Nephron progenitor cell (in vitro differentiated cells): Measurements from ENCODE around the gene UACA.
A peak's percentile ranks its signal among the peaks of the same experiment; 100 is the strongest.

Source experiments
- DNase-seq: peaks from one replicate; pipeline ENCODE4 v3.0.0; 2021
- H3K27ac Mint-ChIP-seq: 2 replicates; pipeline ENCODE4 v1.8.0; 2021; ENCODE audit warnings: mild to moderate bottlenecking, moderate library complexity, mixed read lengths
- H3K27me3 Mint-ChIP-seq: 2 replicates; pipeline ENCODE4 v1.8.0; 2021; ENCODE audit warnings: mild to moderate bottlenecking, low read depth, mixed read lengths; ENCODE audit not compliant: poor library complexity
- H3K36me3 Mint-ChIP-seq: 2 replicates; pipeline ENCODE4 v1.8.0; 2021; ENCODE audit warnings: low read depth, mixed read lengths
- H3K4me1 Mint-ChIP-seq: 2 replicates; pipeline ENCODE4 v1.8.0; 2021; ENCODE audit warnings: mixed read lengths
- H3K4me3 Mint-ChIP-seq: 2 replicates; pipeline ENCODE4 v1.8.0; 2021; ENCODE audit warnings: mild to moderate bottlenecking, moderate library complexity, mixed read lengths
- H3K9me3 Mint-ChIP-seq: 2 replicates; pipeline ENCODE4 v1.8.0; 2021; ENCODE audit warnings: mild to moderate bottlenecking, moderate library complexity, mixed read lengths
- CTCF ChIP-seq: fragments of 200-600 bp; sonication (generic); IDR thresholded peaks from 2 replicates; pipeline ENCODE4 v1.5.0; 2021; ENCODE audit warnings: antibody characterized with exemption

UACA gene

DNA sequence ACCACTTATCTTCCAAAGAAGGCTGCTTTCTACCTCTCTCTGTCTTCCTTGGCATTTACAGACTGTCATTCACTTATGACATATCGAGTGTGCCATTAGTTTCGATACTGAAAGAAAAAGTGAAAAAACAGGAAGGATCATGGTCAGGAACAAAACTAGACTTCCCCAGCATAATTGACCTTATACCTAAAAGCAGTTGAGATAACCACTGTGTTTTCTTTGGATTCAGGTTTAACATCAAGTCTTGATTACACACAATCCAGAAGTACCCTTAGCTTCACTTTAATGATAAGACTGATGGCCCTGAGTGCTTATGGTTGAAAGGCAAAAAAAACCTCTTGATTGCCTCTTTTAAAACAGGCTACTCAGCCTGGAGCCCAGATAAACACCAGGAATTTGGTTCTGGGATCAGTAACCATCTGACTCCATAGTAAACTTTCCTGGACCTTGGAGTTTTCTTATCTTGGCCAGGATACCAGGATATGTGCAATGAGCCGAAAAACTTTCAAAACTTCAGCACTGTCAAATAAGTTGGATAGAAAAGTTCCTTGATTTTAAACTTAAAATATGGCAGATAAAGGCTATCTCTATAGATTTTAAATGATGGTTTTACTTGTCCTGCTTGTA lies 5.0 kb upstream of the UACA start:
- H3K9me3 Mint-ChIP-seq = no peaks in the 10 kb centered on the region
- H3K4me1 Mint-ChIP-seq = peaks cover 25% of the 10 kb centered on the region
- no peaks in the 10 kb centered on the region for H3K36me3 Mint-ChIP-seq
- no peak overlapping the region for H3K4me3 Mint-ChIP-seq
- no peak overlapping the region for H3K27ac Mint-ChIP-seq
- no peak for TF ChIP-seq CTCF
- no peak for DNase-seq
- peaks cover 7% of the 10 kb centered on the region for H3K27me3 Mint-ChIP-seq

GRCh38 chr15:70767667-70768066 lies 4.3 kb upstream of the UACA start:
- DNase-seq = no peak
- no peak for TF ChIP-seq CTCF
- Mint-ChIP-seq H3K27me3 (peaks cover 7% of the 10 kb centered on the region), H3K9me3 (no peaks in the 10 kb centered on the region), H3K36me3 (no peaks in the 10 kb centered on the region), H3K27ac (no peak overlapping the region), H3K4me3 (no peak overlapping the region), H3K4me1 (peaks cover 25% of the 10 kb centered on the region)

- TF ChIP-seq CTCF = no peak
- H3K4me3 Mint-ChIP-seq = no peak overlapping the region
- no peaks in the 10 kb centered on the region for H3K36me3 Mint-ChIP-seq
- peaks cover 8% of the 10 kb centered on the region for H3K27me3 Mint-ChIP-seq
- no peak overlapping the region for H3K27ac Mint-ChIP-seq
- no peaks in the 10 kb centered on the region for H3K9me3 Mint-ChIP-seq
- peaks cover 35% of the 10 kb centered on the region for H3K4me1 Mint-ChIP-seq
- no peak for DNase-seq
Observed at GRCh38 chr15:70766597-70766996, 3.2 kb upstream of the UACA start.

GRCh38 chr15:70765504-70766281 lies 2.3 kb upstream of the UACA start:
- peaks cover 38% of the 10 kb centered on the region for H3K4me1 Mint-ChIP-seq
- H3K9me3 Mint-ChIP-seq = no peaks in the 10 kb centered on the region
- TF ChIP-seq CTCF = no peak
- H3K4me3 Mint-ChIP-seq = peak overlapping the region; percentile 85
- H3K27me3 Mint-ChIP-seq = peaks cover 11% of the 10 kb centered on the region
- DNase-seq = no peak
- H3K27ac Mint-ChIP-seq = no peak overlapping the region
- no peaks in the 10 kb centered on the region for H3K36me3 Mint-ChIP-seq

DNA sequence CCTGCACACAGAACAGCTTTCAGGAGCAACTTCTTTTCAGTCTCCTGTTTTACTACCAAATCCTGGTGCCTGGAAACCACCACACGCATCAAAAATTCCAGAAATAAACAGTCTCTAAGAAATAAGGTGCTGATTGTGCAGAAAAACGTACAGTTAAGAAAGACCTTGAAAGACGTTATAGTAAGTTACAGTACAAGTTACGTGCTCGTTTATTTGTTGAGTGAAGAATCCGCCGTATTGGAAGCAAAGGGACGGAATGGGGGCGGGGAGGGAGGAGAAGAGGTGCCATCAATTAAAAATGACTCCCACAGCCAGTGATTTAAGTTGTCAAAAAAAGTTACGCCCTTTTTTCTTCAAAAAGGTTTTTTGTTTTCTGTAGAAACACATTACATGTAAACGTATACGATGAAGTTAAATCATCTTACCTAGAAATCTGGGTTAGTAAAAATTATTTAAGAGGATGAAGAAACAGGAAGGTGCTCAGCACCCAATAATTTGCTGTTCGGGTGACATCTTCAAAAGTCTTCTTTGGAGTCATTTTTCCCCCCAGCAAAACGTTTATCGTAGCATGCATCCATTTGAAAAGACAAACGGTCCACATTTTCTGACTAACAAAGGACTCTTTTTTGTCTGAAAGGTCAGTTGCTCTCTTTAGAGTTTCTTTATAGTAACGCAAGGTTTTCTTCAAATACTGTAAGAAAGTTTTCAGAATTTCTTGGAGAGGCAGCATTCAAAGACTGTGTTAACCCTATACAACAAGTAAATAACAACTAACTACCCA lies 782 bp upstream of the UACA start:
- Mint-ChIP-seq H3K27ac (peak overlapping the region; percentile 67), H3K27me3 (peaks cover 11% of the 10 kb centered on the region), H3K9me3 (no peaks in the 10 kb centered on the region), H3K4me3 (peak overlapping the region; percentile 85), H3K4me1 (peaks cover 36% of the 10 kb centered on the region), H3K36me3 (no peaks in the 10 kb centered on the region)
- DNase-seq = peak; percentile 34
- TF ChIP-seq CTCF = no peak
